ENCODE results near the gene PDE9A.

PDE9A gene

DNA sequence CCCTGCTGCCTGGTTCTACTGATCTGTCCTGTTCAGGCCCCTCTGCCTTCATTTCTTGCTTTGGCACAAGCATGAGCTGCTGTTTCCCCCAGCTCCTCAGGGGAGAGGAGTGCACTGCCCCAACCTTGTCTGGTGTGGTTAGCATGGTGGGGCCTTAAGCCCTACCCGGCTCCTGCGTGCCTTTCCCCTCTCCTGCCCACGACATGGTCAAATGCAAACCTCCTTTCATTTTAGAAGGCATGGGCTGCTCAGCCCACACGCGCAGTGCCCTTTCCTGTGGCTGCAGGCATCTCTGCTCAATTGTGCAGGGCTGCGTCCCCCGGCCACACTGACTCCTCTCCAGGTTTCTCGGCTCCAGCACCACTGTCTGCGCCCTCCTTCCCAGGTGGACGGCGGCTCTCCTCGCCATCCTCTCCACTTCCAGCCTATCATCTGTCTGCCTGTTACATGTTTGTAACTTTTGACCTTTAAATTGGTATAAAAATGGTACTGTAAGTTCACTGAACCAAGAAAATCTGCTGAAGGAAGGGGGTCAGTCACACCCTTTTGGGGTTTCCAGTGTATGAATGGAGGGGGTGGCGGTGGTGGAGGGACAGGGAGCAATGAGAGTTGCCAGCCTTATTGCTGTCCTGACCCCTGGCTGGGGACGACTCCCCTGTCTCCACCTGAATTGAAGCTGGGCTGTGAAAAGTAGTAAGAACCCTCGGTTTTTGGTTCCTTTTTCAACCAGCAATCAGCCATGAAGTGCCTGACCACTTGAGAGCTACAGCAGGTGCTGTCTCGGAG is 5.1 kb downstream of the PDE9A start:
- no peak for DNase-seq

GRCh38 chr21:42659416-42660117 is 6.1 kb downstream of the PDE9A start:
- no peak for DNase-seq

GRCh38 chr21:42660118-42660470 is 6.7 kb downstream of the PDE9A start:
- DNase-seq = no peak

DNA sequence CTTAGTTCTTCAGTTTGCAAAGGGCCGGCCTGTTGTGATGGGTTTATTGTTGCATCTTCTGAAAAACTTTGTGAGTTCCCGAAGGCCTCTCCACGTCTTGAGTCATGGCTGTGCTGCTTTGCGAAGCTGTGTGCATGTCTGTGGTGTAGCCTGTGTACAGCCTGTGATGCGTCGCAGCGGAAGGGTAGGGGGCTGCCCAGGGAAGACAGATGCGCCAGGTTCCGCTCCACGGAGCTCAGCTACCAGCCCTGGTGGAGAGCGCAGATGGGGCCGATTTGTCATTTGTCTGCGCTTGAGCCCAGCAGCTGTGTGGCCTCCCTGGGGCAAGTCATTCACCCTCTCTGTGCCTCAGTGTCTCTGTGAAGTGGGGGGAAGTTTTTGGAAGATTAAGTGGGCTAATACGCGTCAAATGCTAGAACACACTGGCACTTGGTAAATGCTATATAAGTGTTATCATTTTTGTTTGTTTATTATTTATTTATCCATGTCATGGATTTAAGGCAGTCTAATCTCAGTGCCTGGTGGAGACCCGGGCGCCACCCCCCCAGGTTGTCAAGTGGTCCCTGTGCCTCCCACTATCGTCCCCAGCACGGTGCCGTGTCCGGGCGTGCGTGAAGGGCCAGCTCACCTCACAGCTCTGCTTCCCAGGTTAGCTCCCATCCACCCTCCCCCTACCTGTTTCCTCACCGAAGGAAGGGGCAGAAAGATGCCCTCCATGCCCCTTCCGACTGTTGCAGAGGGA is 8.4 kb downstream of the PDE9A start:
- no peak for DNase-seq

- no peak for DNase-seq
Measured at GRCh38 chr21:42662430-42663199, 9.2 kb downstream of the PDE9A start.

GRCh38 chr21:42663200-42663750 is 9.9 kb downstream of the PDE9A start:
- no peak for DNase-seq

DNA sequence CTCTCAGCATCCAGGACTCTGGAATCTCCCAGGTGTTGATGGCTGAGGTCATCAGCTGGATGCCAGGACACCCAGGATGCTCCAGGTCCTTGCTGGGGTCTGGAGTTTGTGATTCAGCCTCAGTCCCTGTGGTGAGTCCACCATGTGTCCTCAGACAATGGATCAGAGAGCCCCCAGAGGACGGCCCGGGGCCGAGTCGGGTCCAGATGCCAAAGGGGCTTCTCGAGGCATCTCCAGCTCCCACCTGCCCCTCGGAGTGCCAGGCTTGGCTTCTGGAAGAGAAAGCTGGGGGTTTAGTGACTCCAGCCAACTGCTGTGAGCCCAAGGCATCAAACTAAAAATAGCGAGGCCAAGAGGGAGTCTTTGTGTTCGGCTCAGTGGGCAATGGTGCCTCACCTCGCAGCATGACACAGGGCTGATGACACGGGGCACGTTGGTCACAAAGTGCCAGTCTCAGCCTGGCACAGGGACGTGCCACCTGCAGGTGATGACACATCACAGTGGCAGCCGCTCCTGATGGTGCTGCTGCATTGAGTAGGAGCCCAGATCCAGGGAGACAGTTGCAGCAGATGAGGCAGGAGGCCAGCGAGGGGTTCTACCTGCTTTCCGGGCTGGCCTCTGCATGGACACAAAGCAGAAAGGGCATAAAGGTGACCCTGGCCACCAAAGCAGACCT is 10.6 kb downstream of the PDE9A start:
- no peak for DNase-seq

- DNase-seq = no peak
Measured at GRCh38 chr21:42664614-42665013, 11.2 kb downstream of the PDE9A start.

DNA sequence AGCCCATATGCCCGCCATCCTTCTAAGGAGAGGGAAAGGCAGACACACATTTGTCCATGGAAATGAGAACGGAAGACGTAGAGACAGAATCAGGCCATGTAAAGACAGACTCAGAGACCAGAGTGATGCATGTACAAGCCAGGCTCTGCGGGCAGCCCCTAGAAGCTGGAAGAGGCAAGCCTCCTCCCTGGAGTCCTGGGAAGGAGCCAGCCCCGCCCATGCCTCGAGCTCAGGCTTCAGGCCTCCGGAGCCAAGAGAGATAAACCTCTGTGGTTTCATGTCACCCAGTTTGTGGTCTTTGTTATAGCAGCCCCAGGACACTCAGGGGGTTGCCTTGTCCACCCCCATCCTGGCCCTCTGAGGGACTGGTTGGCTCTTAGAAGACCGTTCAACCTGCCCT is 11.6 kb downstream of the PDE9A start:
- no peak for DNase-seq

- no peak for DNase-seq
Measured at GRCh38 chr21:42665484-42665883, 12.1 kb downstream of the PDE9A start.

GRCh38 chr21:42666023-42666747 is 12.8 kb downstream of the PDE9A start:
- DNase-seq = no peak

GRCh38 chr21:42666925-42667324 is 13.5 kb downstream of the PDE9A start:
- no peak for DNase-seq

DNA sequence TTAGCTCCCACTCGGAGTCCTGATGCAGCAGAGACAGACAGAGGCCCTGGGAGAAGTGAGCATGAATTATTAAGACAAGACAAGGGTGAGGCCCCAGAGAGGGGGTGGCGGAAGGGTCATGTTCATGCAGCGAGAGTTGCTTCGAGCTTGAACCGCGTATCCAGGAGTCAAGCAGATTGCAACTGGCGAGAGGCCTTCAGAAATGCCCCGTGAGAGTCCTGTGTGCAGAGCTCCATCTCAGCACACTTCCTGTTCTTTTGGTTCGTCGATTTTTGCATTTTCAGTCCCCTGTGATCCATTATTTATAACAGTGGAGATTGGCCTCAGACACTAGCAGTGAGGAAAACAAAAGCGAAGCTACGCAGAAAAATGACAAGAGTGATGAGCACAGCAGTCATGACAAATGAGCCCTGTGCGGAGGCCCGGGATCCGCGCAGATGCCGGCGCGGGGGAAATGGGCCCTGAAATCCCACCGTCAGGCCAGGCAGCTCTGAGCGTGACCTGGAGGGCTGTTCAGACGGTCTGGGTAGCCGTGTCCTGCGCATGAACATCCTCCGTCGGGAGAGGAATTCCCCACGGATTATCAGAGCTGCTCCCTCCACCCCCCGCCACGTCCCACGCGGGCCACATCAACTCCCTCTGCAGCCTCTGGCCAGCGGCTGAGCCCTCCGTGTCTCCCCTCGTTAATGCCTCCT is 15.0 kb downstream of the PDE9A start:
- no peak for DNase-seq

DNA sequence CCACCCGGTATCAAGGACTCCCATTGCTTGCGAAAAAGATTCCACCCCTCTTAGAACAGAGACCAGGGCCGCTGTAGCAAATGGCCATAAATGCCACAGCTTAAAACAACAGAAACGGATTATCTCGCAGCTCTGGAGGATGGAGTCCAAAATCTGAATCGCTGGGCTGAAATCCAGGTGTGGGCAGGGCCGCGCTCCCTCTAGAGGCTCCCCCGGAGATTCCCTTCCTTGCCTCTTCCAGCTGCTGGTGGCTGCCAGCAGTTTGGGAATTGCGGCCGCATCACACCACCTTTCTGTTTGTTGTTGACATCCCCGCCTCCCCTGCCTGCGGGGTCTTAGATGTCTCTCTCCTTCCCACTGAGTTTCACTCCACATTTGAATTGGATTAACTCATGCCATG is 15.6 kb downstream of the PDE9A start:
- DNase-seq = no peak

- no peak for DNase-seq
Measured at GRCh38 chr21:42670058-42670880, 16.8 kb downstream of the PDE9A start.

GRCh38 chr21:42670884-42671283 is 17.5 kb downstream of the PDE9A start:
- DNase-seq = no peak

DNA sequence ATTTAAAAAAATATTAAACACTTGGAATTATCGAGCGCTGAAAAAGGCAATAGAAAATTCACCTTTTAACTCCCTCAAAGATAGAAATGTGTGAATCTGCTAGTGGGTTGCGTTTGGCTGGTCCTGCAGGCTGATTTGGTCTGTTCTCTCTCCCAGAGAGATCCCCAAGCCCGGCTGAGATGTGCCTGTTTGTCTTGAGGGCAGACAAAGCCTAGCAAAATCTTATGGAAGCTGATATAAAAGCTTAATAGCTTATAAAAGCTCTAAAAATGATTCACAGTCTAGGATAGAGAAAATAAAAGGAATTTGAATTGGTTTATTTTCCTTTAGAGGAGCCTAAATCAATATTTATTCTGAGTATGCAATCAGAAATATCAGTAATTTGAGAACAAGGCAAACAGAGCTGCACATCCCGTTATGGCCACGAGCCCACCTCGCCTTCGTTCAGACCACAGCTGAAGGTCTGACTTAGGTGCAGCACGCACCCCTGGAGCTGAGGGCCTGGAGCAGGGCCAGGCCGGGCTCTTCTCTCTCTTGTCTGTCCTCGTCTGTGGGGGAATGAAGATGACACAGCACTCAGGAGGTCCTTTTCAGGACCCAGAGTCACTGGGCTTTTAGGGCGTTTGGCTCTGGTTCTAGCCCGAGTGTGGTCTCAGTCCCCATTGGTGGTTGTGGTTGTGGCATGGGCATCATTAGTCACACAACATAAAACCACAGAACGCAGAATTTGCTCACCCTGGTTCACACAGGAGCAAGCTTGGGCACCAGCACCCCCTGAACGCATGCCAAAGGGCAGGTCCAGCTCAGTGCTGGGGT is 18.6 kb downstream of the PDE9A start:
- no peak for DNase-seq

DNA sequence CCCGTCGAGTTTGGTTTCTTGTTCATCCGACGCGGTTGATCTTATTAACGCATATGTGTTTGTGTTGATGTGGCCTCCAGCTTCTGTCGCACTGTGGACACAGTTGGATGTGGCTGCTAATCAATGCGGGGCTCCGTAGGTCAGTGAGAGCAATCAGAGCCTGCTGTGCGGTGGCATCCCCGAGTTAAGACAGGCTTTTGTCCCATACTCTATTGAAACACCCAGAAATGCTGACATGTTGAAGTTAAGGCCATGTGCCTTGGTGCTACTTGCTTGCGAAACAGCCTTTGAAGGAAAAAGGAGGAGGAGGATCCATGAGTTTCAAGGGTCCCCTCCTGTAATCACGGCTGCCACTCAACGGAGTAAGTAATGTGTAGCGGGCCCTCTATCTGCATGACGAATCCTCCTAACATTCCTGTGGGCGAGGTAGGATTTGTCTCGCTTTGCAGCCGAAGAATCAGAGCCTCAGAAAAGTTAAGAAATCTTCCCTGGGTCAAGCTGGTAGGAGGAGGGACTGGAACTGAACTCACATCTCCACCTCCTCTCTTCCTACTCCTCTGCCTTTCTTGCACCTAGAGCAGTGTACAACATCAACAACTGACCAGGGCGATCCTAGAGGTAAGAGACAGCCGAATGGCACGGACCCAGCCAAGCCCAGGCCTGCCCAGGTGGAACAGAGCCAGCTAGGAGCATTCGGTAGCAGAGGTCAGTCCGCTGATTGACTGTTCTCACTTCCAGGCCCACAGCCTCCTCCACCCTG is 19.5 kb downstream of the PDE9A start:
- DNase-seq = no peak

Data from cerebellar nuclear complex (tissue), 1 donor.